ENCODE measurements around the gene PARD6G.
"Not testable (repeated sequence)": the region's sequence is repeated elsewhere in the genome, so short reads cannot be mapped to it uniquely, and the experiment has no call there.

The PARD6G gene

DNA sequence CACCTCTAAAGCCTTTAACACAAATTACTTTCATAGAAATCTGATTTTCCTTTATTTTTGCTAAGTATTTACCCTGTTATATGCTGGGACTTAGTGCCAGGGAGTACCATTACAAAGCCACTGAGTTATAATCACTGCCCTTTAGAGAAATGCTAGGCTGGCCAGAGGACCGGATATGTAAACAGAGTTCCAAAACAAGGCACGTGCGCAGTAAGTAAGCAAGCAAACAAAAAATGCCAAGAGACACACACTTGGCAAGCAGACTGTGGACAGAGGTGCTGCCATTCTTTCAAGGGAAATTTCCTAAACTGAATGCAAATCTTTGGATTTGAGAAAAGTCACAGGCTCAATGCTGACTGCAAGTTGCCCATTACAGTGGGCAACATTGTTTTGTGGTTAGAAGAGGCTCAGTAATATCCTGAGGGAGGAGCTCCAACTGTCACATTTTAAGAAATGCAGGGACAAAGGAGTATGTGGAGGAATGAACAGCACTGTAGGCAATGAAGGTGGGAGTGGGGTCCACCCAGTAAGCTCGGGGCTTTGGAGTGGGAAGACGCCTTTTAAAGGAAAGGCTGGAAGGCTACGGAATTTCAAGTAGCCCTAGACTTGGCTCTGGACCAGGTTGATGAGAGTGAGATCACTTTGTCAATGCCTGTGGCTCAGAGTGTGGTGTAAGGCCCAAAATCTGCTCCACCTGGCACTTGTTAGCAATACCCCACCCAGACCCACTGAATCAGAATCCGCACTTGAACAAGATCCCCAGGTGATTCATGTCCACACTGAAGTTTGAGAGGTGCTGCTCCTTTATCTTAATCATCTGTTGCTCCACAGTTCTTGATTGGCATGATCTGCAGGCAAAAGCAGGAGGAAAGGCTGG is 2.1 kb upstream of the PARD6G start:
- Histone ChIP-seq H3K9me3 (ENCODE audit: control insufficient read depth, insufficient read depth, low read length) (no peaks in the 10 kb centered on the region), H3K4me3 (ENCODE audit: low read depth, low read length) (no peak overlapping the region), H3K27me3 (ENCODE audit: control insufficient read depth, insufficient read depth, low read length) (peaks cover 4% of the 10 kb centered on the region), H3K4me1 (ENCODE audit: control insufficient read depth, insufficient read depth, low read length) (no peaks in the 10 kb centered on the region), H3K36me3 (ENCODE audit: control insufficient read depth, insufficient read depth, low read length) (no peaks in the 10 kb centered on the region), H3K9ac (ENCODE audit: low read depth, low read length) (no peak overlapping the region)

GRCh38 chr18:80246445-80247392 is 595 bp downstream of the PARD6G start:
- H3K9ac ChIP-seq (ENCODE audit: low read depth, low read length), result no peak overlapping the region
- H3K9me3 ChIP-seq (ENCODE audit: control insufficient read depth, insufficient read depth, low read length), result no peaks in the 10 kb centered on the region
- H3K36me3 ChIP-seq (ENCODE audit: control insufficient read depth, insufficient read depth, low read length), result no peaks in the 10 kb centered on the region
- peak overlapping the region; percentile 61 for H3K4me3 ChIP-seq (ENCODE audit: low read depth, low read length)
- H3K4me1 ChIP-seq (ENCODE audit: control insufficient read depth, insufficient read depth, low read length), result no peaks in the 10 kb centered on the region
- H3K27me3 ChIP-seq (ENCODE audit: control insufficient read depth, insufficient read depth, low read length), result peaks cover 4% of the 10 kb centered on the region

DNA sequence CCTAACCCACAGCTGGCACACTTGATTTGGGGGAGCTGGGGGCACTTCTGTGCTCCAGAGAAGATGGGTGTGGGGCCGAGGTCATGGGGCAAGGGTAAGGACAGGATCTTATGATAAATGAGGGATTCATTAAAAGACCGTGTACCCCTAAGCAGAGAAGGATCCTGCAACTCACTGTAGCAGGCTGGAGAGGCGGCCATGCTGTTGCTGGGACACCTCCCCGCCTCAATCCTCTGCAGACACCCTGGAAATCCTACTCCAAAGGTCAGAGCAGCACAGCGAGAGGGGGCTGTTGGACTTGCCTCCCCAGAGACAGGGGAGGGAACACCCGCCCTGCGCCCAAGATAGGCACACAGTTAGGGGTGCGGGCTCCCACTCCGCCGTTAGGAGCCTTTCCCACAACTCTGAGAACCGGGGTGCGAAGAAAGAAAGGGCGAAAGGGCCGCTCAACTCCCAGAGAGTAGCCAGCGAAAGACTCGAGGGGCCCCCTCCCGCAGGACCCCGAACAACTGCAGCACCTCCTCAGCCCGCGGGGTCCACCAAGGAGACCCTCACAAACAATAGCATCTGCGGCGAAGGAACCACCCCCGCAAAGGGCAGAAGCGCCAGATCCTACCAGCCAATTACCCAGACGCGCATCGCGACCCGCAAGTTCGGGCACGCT is 1.4 kb downstream of the PARD6G start:
- H3K4me3 ChIP-seq (ENCODE audit: low read depth, low read length), result peak overlapping the region; percentile 61

DNA sequence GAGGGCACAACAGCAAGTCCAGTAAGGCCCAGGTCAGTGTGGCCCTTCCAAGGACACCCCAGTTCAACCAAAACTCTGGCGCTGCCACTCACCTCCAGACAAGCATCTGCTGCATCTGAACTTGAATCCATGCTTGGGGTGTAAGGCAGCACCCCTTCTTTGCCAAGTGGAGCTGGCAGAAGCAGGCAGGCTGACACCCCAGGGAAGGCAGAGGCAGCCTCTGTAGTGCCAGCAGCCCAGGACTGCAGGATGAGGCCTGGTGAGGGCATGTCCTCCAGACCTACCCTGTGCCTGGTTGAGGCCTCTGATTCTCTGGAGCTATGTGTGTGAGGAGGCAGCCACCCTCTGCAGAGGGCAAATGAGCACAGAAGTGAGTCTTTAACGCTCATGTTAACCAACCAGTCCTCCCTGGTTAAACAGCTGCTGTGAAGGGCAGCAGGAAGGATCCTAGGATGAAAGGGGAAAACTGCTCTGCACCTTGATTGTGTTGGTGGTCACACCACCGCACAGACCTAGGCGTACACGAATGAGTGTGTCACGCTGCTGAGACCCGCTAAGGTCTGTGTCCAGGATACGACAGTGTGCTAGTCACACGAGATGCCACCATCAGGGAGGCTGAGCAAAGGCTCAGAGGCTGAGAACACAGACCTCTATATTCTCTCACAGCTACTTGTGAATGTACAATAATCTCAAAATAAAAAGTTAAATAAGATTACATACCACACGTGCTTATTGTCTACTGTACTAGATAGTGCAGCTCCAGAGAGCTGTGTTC is 2.2 kb downstream of the PARD6G start:
- H3K4me3 ChIP-seq (ENCODE audit: low read depth, low read length), result no peak overlapping the region
- H3K27me3 ChIP-seq (ENCODE audit: control insufficient read depth, insufficient read depth, low read length), result peaks cover 4% of the 10 kb centered on the region
- H3K9me3 ChIP-seq (ENCODE audit: control insufficient read depth, insufficient read depth, low read length), result no peaks in the 10 kb centered on the region
- no peaks in the 10 kb centered on the region for H3K4me1 ChIP-seq (ENCODE audit: control insufficient read depth, insufficient read depth, low read length)
- H3K9ac ChIP-seq (ENCODE audit: low read depth, low read length), result no peak overlapping the region
- H3K36me3 ChIP-seq (ENCODE audit: control insufficient read depth, insufficient read depth, low read length), result no peaks in the 10 kb centered on the region

More for the DNA sequence above, 1.4 kb downstream of the PARD6G start:
- no peaks in the 10 kb centered on the region for H3K4me1 ChIP-seq (ENCODE audit: control insufficient read depth, insufficient read depth, low read length)
- no peaks in the 10 kb centered on the region for H3K36me3 ChIP-seq (ENCODE audit: control insufficient read depth, insufficient read depth, low read length)
- no peaks in the 10 kb centered on the region for H3K9me3 ChIP-seq (ENCODE audit: control insufficient read depth, insufficient read depth, low read length)
- peak overlapping the region; percentile 29 for H3K9ac ChIP-seq (ENCODE audit: low read depth, low read length)
- H3K27me3 ChIP-seq (ENCODE audit: control insufficient read depth, insufficient read depth, low read length), result peaks cover 4% of the 10 kb centered on the region

DNA sequence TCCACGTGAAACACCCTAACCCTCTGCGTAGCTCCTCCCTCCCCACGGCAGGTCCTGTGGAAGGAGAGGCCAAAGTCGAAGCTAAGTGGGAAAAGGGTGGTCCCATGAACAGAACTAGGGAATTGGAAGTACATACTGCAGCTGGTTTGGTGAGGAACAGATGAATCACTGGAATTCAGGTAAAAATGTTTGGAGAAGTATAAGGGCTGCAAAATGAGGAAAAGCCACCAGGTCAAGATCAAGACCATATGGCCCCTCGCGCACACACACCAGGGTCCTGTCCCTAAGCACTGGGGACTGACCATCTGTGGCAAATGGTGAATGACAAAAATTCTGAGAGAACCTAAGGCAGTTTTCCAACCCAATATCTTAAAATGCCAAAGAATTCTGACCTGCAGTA is 3.1 kb downstream of the PARD6G start:
- Histone ChIP-seq H3K9me3 (ENCODE audit: control insufficient read depth, insufficient read depth, low read length) (no peaks in the 10 kb centered on the region), H3K27me3 (ENCODE audit: control insufficient read depth, insufficient read depth, low read length) (no peaks in the 10 kb centered on the region), H3K4me1 (ENCODE audit: control insufficient read depth, insufficient read depth, low read length) (no peaks in the 10 kb centered on the region), H3K9ac (ENCODE audit: low read depth, low read length) (no peak overlapping the region), H3K4me3 (ENCODE audit: low read depth, low read length) (no peak overlapping the region), H3K36me3 (ENCODE audit: control insufficient read depth, insufficient read depth, low read length) (no peaks in the 10 kb centered on the region)

DNA sequence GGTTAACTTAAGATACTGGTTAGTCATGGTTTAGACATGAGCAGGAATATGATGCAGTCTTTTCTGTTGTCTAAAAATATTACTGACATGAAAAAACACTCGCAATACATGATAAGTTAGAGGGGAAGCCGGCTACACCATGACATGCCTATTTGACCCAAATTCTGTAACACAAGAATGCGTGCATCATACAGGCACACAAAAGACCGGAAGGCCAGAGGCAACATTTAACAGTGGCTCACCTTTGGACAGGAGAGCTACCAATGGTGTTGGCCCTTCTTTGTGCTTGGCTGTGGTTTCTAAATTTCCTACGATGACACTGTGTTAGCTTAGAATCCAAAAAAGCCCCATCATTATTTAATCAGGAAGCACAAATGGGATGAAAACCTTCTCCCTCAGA is 4.1 kb downstream of the PARD6G start:
- Histone ChIP-seq H3K9ac (ENCODE audit: low read depth, low read length) (no peak overlapping the region), H3K27me3 (ENCODE audit: control insufficient read depth, insufficient read depth, low read length) (no peaks in the 10 kb centered on the region), H3K9me3 (ENCODE audit: control insufficient read depth, insufficient read depth, low read length) (no peaks in the 10 kb centered on the region), H3K4me3 (ENCODE audit: low read depth, low read length) (no peak overlapping the region), H3K4me1 (ENCODE audit: control insufficient read depth, insufficient read depth, low read length) (no peaks in the 10 kb centered on the region), H3K36me3 (ENCODE audit: control insufficient read depth, insufficient read depth, low read length) (no peaks in the 10 kb centered on the region)

- H3K9ac ChIP-seq (ENCODE audit: low read depth, low read length), result no peak overlapping the region
- H3K4me3 ChIP-seq (ENCODE audit: low read depth, low read length), result no peak overlapping the region
- no peaks in the 10 kb centered on the region for H3K4me1 ChIP-seq (ENCODE audit: control insufficient read depth, insufficient read depth, low read length)
- H3K36me3 ChIP-seq (ENCODE audit: control insufficient read depth, insufficient read depth, low read length), result no peaks in the 10 kb centered on the region
- no peaks in the 10 kb centered on the region for H3K27me3 ChIP-seq (ENCODE audit: control insufficient read depth, insufficient read depth, low read length)
- H3K9me3 ChIP-seq (ENCODE audit: control insufficient read depth, insufficient read depth, low read length), result no peaks in the 10 kb centered on the region
Observed at GRCh38 chr18:80241919-80242777, 5.2 kb downstream of the PARD6G start.

- H3K27me3 ChIP-seq (ENCODE audit: control insufficient read depth, insufficient read depth, low read length), result no peaks in the 10 kb centered on the region
- no peak overlapping the region for H3K9ac ChIP-seq (ENCODE audit: low read depth, low read length)
- no peak overlapping the region for H3K4me3 ChIP-seq (ENCODE audit: low read depth, low read length)
- no peaks in the 10 kb centered on the region for H3K4me1 ChIP-seq (ENCODE audit: control insufficient read depth, insufficient read depth, low read length)
- H3K36me3 ChIP-seq (ENCODE audit: control insufficient read depth, insufficient read depth, low read length), result no peaks in the 10 kb centered on the region
- H3K9me3 ChIP-seq (ENCODE audit: control insufficient read depth, insufficient read depth, low read length), result no peaks in the 10 kb centered on the region
Observed at GRCh38 chr18:80239830-80240229, 7.5 kb downstream of the PARD6G start.

GRCh38 chr18:80238651-80239260 is 8.6 kb downstream of the PARD6G start:
- H3K36me3 ChIP-seq (ENCODE audit: control insufficient read depth, insufficient read depth, low read length), result no peaks in the 10 kb centered on the region
- H3K9ac ChIP-seq (ENCODE audit: low read depth, low read length), result no peak overlapping the region
- H3K27me3 ChIP-seq (ENCODE audit: control insufficient read depth, insufficient read depth, low read length), result no peaks in the 10 kb centered on the region
- H3K9me3 ChIP-seq (ENCODE audit: control insufficient read depth, insufficient read depth, low read length), result no peaks in the 10 kb centered on the region
- H3K4me1 ChIP-seq (ENCODE audit: control insufficient read depth, insufficient read depth, low read length), result no peaks in the 10 kb centered on the region
- H3K4me3 ChIP-seq (ENCODE audit: low read depth, low read length), result no peak overlapping the region

DNA sequence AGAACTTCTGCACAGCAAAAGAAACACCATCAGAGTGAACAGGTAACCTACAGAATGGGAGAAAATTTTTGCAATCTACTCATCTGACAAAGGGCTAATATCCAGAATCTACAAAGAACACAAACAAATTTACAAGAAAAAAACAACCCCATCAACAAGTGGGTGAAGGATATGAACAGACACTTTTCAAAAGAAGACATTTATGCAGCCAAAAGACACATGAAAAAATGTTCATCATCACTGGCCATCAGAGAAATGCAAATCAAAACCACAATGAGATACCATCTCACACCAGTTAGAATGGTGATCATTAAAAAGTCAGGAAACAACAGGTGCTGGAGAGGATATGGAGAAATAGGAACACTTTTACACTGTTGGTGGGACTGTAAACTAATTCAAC is 9.8 kb downstream of the PARD6G start:
- H3K9ac ChIP-seq (ENCODE audit: low read depth, low read length); H3K36me3 ChIP-seq (ENCODE audit: control insufficient read depth, insufficient read depth, low read length); H3K4me1 ChIP-seq (ENCODE audit: control insufficient read depth, insufficient read depth, low read length); H3K27me3 ChIP-seq (ENCODE audit: control insufficient read depth, insufficient read depth, low read length); H3K9me3 ChIP-seq (ENCODE audit: control insufficient read depth, insufficient read depth, low read length); H3K4me3 ChIP-seq (ENCODE audit: low read depth, low read length): not testable (repeated sequence)
